HepG2 (cell line): Measurements from ENCODE around the gene KCTD1. TPM values are rescaled to one million over a fixed set of nuclear protein-coding genes. Genes with fewer than 3 reads are reported as not detected.

Experiments
- ATAC-seq: fragments of 200-7000 bp; cut with Tn5 transposase; 3 replicates; pipeline ENCODE4 v1.9.1; 2020; ENCODE audit warnings: mild to moderate bottlenecking, moderate library complexity
- BruUV-seq: library from RNA; stranded (reverse); fragments of 400-500 nt; replicated peaks from 2 replicates; lab custom pipeline; 2021; lab: Mats Ljungman, UMichigan
- CTCF ChIA-PET: fragments of 300-600 bp; formaldehyde crosslinking; extraction: SDS; loops from one replicate; lab custom pipeline; 2021; ENCODE audit warnings: low total read pairs, inconsistent platforms, low intra/inter-chr PET ratio; lab: Yijun Ruan, JAX
- POLR2A ChIA-PET: fragments of 350-600 bp; sonication (Branson Sonifier 250); formaldehyde crosslinking; loops from one replicate; lab custom pipeline; 2020; ENCODE audit warnings: antibody characterized with exemption, inconsistent platforms; lab: Yijun Ruan, JAX
- DNase-seq: peaks from one replicate; pipeline ENCODE4 v3.0.0-alpha.2; 2015; ENCODE audit warnings: low spot score
- FAIRE-seq: peaks from 3 replicates; lab custom pipeline; 2011; peaks lifted over from hg19 to GRCh38; lab: Jason Lieb, UNC
- H2AFZ ChIP-seq: one replicate; pipeline ENCODE4 v1.6.1; 2011; ENCODE audit warnings: low read length, inconsistent platforms
- H3K27ac ChIP-seq: fragments of 300-600 bp; 3 replicates; pipeline ENCODE4 v1.8.0; 2011; ENCODE audit warnings: mixed run types, mild to moderate bottlenecking, mixed read lengths, low read length, inconsistent platforms; ENCODE audit not compliant: insufficient read depth; ENCODE audit errors: extremely low read length
- H3K27me3 ChIP-seq, 2 experiments: fragments of 200-600 bp in 1 of 2; 2 replicates in 1 of 2; 3 replicates in 1 of 2; pipeline versions ENCODE4 v1.6.0 to v1.8.0; 2011; ENCODE audit warnings: low read length in 2 of 2, mild to moderate bottlenecking in 2 of 2, moderate library complexity in 2 of 2, inconsistent platforms in 1 of 2; ENCODE audit not compliant: insufficient read depth in 2 of 2, control insufficient read depth in 1 of 2
- H3K36me3 ChIP-seq, 2 experiments: fragments of 200-600 bp in 1 of 2; replicated peaks in 1 of 2; 2 replicates in 1 of 2; 3 replicates in 1 of 2; pipeline versions ENCODE4 v1.5.1 to v1.8.0; 2011; ENCODE audit warnings: low read length in 2 of 2, inconsistent platforms in 1 of 2; ENCODE audit not compliant: insufficient read depth in 2 of 2, control insufficient read depth in 1 of 2
- H3K4me1 ChIP-seq: 2 replicates; pipeline ENCODE4 v1.5.1; 2012; ENCODE audit warnings: low read length, inconsistent platforms; ENCODE audit not compliant: insufficient read depth
- H3K4me2 ChIP-seq: 2 replicates; pipeline ENCODE4 v1.6.0; 2011; ENCODE audit warnings: low read depth, low read length, inconsistent platforms
- H3K4me3 ChIP-seq, 3 experiments: fragments of 200-600 bp in 1 of 3; sonication (generic), shearing (Covaris generic) in 1 of 3; replicated peaks in 1 of 3; 2 replicates each; pipeline ENCODE4 v1.5.1; 2011 to 2016; ENCODE audit warnings: low read length in 3 of 3, inconsistent platforms in 2 of 3, low read depth in 2 of 3, mild to moderate bottlenecking in 2 of 3, control low read depth in 1 of 3, mixed read lengths in 1 of 3; ENCODE audit not compliant: insufficient read depth in 1 of 3
- H3K79me2 ChIP-seq: one replicate; pipeline ENCODE4 v1.6.1; 2011; ENCODE audit warnings: low read length, inconsistent platforms; ENCODE audit not compliant: insufficient read depth
- H3K9ac ChIP-seq: 2 replicates; pipeline ENCODE4 v1.6.0; 2011; ENCODE audit warnings: mild to moderate bottlenecking, low read depth, low read length, inconsistent platforms; ENCODE audit not compliant: insufficient read depth
- H3K9me3 ChIP-seq: 2 replicates; pipeline ENCODE4 v1.5.1; 2012; ENCODE audit warnings: mild to moderate bottlenecking, low read length
- H4K20me1 ChIP-seq: 2 replicates; pipeline ENCODE4 v1.6.0; 2011; ENCODE audit warnings: inconsistent platforms, mild to moderate bottlenecking, low read length, moderate library complexity; ENCODE audit not compliant: insufficient read depth
- CBX2 ChIP-seq, 2 experiments: fragments of 200-600 bp in 1 of 2; sonication (generic); formaldehyde crosslinking in 1 of 2; IDR thresholded peaks; 2 replicates each; pipeline versions ENCODE4 v1.7.0 to v1.8.1; 2018 to 2022; ENCODE audit warnings: low read depth in 2 of 2, low read length in 1 of 2, mild to moderate bottlenecking in 1 of 2, missing genetic modification reagents in 1 of 2
- FOXA3 ChIP-seq: IDR thresholded peaks from 2 replicates; pipeline ENCODE4 v1.6.1; 2016; ENCODE audit warnings: missing genetic modification reagents, missing compliant biosample characterization
- JDP2 ChIP-seq: sonication (generic); formaldehyde crosslinking; IDR thresholded peaks from 2 replicates; pipeline ENCODE4 v1.8.1; 2022; ENCODE audit warnings: missing genetic modification reagents, borderline replicate concordance
- KLF11 ChIP-seq: IDR thresholded peaks from 2 replicates; pipeline ENCODE4 v1.6.1; 2016; ENCODE audit warnings: missing compliant biosample characterization
- LCORL ChIP-seq, 2 experiments: fragments of 450-650 bp in 1 of 2; sonication (generic) in 1 of 2; formaldehyde crosslinking in 1 of 2; IDR thresholded peaks; 2 replicates each; pipeline versions ENCODE4 v1.5.0 to v1.6.1; 2017 to 2020; ENCODE audit warnings: antibody characterized with exemption in 1 of 2, missing genetic modification reagents in 1 of 2
- MTF2 ChIP-seq: sonication (generic); formaldehyde crosslinking; IDR thresholded peaks from 2 replicates; pipeline ENCODE4 v1.5.0; 2020; ENCODE audit warnings: missing genetic modification reagents, borderline replicate concordance
- NCOR1 ChIP-seq: fragments of 200-600 bp; sonication (generic); IDR thresholded peaks from 2 replicates; pipeline ENCODE4 v1.7.0; 2017; ENCODE audit warnings: antibody characterized with exemption, low read length, borderline replicate concordance
- POLR2G ChIP-seq: fragments of 200-400 bp; formaldehyde crosslinking; IDR thresholded peaks from 2 replicates; pipeline ENCODE4 v1.6.1; 2018; ENCODE audit warnings: mild to moderate bottlenecking, low read depth, low read length, moderate library complexity
- RAD51 ChIP-seq: fragments of 450-650 bp; IDR thresholded peaks from 2 replicates; pipeline ENCODE4 v1.6.1; 2016; ENCODE audit warnings: borderline replicate concordance
- ZNF510 ChIP-seq: sonication (generic); formaldehyde crosslinking; IDR thresholded peaks from 2 replicates; pipeline ENCODE4 v1.4.0; 2020; ENCODE audit warnings: low read depth, mild to moderate bottlenecking, missing genetic modification reagents
- ZNF879 ChIP-seq: sonication (generic); formaldehyde crosslinking; IDR thresholded peaks from 2 replicates; pipeline ENCODE4 v1.8.1; 2023; ENCODE audit warnings: missing genetic modification reagents
- whole genome bisulfite sequencing: methylation state at CpG from one replicate; pipeline ENCODE4 v1.1.6; 2017; ENCODE audit warnings: low lambda C conversion rate; 5-methylcytosine and 5-hydroxymethylcytosine counted together
- in situ Hi-C: cut with HindIII; loops from 2 replicates; pipeline ENCODE4 v1.10.0; 2017; ENCODE audit warnings: low pct_unique_long_range_greater_than_20kb; ENCODE audit not compliant: extremely low pct_ligation_motif_present
- intact Hi-C: fragments of 100-400 bp; cut with micrococcal nuclease; formaldehyde crosslinking; loops from one replicate; pipeline ENCODE4 v1.10.0; 2022; ENCODE audit not compliant: unreplicated experiment
- polyA plus RNA-seq, 8 experiments: library from polyadenylated mRNA; depleted of rRNA in 3 of 8; stranded (reverse) in 7 of 8; unstranded in 1 of 8; fragments of >200 nt; fragmentation: Illumina TruSeq in 4 of 8; extraction: Trizol in 4 of 8; gene quantifications; 2 replicates each; pipeline versions ENCODE4 v1.2.1 to v1.2.3, GENCODE V29; 2011 to 2016; ENCODE audit warnings: low read depth in 4 of 8, missing spikeins in 1 of 8, mixed read lengths in 1 of 8; ENCODE audit not compliant: insufficient read depth in 1 of 8
- total RNA-seq, 5 experiments: library from RNA; depleted of rRNA; stranded (reverse); fragments of >200 nt; fragmentation: Illumina TruSeq; extraction: Trizol; gene quantifications; 2 replicates each; pipeline ENCODE4 v1.2.3, GENCODE V29; 2016; ENCODE audit warnings: low read depth in 1 of 5
- TF ChIP-seq, protein P1 (sequence below): sonication (generic); formaldehyde crosslinking; IDR thresholded peaks from 2 replicates; pipeline ENCODE4 v1.5.0; 2020; ENCODE audit warnings: mild to moderate bottlenecking, missing genetic modification reagents
- TF ChIP-seq, protein P2 (sequence below): sonication (generic); formaldehyde crosslinking; IDR thresholded peaks from 2 replicates; pipeline ENCODE4 v1.5.1; 2020; ENCODE audit warnings: missing genetic modification reagents, mild to moderate bottlenecking, borderline replicate concordance

The KCTD1 gene
- total and polyA plus RNA-seq, 2 of the 13 experiments (the other 11 are each of a cell fraction or from before 2014, with no cell fraction given) = 2.7 to 6.8 TPM

DNA sequence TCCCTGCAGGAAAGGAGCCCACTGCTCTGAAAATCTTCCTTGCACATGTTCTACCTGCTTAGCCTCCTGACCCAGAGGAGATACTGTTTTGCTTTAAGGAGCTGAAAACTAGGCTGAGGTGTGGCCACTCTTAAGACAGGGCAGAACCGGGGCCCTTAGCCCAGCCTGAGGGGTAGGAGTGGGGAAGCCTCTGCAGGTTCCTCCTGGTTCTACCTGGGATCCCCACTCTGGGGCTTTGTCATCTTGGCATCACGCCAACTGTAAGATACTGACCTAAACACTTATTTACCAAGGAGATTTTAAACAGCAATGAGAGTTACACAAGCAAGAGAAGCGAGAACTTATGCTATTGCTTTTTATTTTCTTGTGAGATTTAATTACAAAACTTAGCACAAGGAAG lies 86.9 kb downstream of the KCTD1 start:
- Histone ChIP-seq H2AFZ (no peak overlapping the region), H4K20me1 (no peaks in the 10 kb centered on the region), H3K9ac (no peak overlapping the region), H3K36me3 (peaks cover 2 to 6% of the 10 kb centered on the region in 2 experiments; a peak in 1 of 5 replicates), H3K27ac (no peak overlapping the region), H3K9me3 (no peaks in the 10 kb centered on the region), H3K4me1 (no peaks in the 10 kb centered on the region), H3K4me3 (no peak overlapping the region), H3K79me2 (no peaks in the 10 kb centered on the region), H3K27me3 (no peaks in the 10 kb centered on the region), H3K4me2 (no peak overlapping the region)
- ChIA-PET CTCF (no interaction called here), POLR2A (no interaction called here)
- DNase-seq = no peak
- intact Hi-C loops = no loop called here
- peak; percentile 65; the same call in 1 of the 2 replicates for TF ChIP-seq LCORL (IDR thresholded peaks at IDR 0.05)
- no peak for TF ChIP-seq LCORL (CRISPR knock-in tag; IDR thresholded peaks at IDR 0.05)
- TF ChIP-seq, protein P1, sequence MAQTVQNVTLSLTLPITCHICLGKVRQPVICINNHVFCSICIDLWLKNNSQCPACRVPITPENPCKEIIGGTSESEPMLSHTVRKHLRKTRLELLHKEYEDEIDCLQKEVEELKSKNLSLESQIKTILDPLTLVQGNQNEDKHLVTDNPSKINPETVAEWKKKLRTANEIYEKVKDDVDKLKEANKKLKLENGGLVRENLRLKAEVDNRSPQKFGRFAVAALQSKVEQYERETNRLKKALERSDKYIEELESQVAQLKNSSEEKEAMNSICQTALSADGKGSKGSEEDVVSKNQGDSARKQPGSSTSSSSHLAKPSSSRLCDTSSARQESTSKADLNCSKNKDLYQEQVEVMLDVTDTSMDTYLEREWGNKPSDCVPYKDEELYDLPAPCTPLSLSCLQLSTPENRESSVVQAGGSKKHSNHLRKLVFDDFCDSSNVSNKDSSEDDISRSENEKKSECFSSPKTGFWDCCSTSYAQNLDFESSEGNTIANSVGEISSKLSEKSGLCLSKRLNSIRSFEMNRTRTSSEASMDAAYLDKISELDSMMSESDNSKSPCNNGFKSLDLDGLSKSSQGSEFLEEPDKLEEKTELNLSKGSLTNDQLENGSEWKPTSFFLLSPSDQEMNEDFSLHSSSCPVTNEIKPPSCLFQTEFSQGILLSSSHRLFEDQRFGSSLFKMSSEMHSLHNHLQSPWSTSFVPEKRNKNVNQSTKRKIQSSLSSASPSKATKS (CRISPR knock-in tag) = no peak
- no peak for ATAC-seq
- in situ Hi-C loops = no loop called here
- no TSS peak for BruUV-seq
- 83% methylated on average over 3 of the region's 3 CpGs for WGBS
- FAIRE-seq = no peak

DNA sequence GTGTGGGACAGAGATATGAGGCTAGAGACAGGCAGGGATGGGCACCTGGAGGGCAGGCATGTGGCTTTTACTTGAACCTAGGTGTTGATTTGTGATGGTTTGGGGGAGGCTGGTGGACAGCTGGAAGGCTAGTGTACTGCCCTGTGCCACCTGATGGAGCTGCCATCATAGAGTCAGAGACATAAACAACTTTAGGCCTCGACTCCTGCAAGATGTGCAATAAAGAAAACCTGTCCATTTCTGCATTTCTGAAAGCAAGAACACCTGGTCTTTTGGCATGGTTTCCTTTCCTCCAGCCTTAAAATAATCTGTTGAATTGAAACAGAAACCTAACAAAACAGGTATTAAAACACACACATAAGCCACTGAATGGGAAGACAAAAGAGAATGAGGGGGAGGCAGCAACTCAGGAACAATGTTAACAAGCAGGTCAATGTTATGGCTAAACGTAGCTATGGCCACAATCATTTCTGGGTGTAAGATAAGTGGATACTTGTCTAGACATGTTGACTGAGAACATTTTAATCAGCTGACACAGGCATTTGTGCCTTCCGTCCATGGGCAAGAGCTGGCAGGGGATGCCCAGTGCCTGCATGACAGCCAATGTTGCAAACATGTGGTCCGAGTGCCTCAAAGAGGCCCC lies 87.8 kb downstream of the KCTD1 start:
- ATAC-seq (no peak), FAIRE-seq (no peak), DNase-seq (no peak)
- Histone ChIP-seq H3K4me2 (no peak overlapping the region), H3K9ac (no peak overlapping the region), H3K79me2 (no peaks in the 10 kb centered on the region), H4K20me1 (no peaks in the 10 kb centered on the region), H3K4me3 (no peak overlapping the region), H3K36me3 (peaks cover 2 to 9% of the 10 kb centered on the region in 2 experiments; a peak in 1 of 5 replicates), H3K4me1 (no peaks in the 10 kb centered on the region), H3K27ac (no peak overlapping the region), H3K27me3 (no peaks in the 10 kb centered on the region), H2AFZ (no peak overlapping the region), H3K9me3 (no peaks in the 10 kb centered on the region)
- BruUV-seq = no TSS peak
- in situ Hi-C loops = no loop called here
- ChIA-PET CTCF (no interaction called here), POLR2A (no interaction called here)
- WGBS = 86% methylated on average over 3 of the region's 4 CpGs
- TF ChIP-seq MTF2 (CRISPR knock-in tag) (no peak), NCOR1 (no peak), RAD51 (no peak), JDP2 (CRISPR knock-in tag) (no peak), KLF11 (CRISPR knock-in tag) (no peak), ZNF510 (CRISPR knock-in tag) (no peak), POLR2G (no peak), FOXA3 (no peak), ZNF879 (CRISPR knock-in tag) (no peak), CBX2 (IDR thresholded peaks at IDR 0.05; ENCODE audit: low read depth, low read length) (no peak), CBX2 (CRISPR knock-in tag; IDR thresholded peaks at IDR 0.05; ENCODE audit: low read depth) (no peak)
- TF ChIP-seq, protein P2, sequence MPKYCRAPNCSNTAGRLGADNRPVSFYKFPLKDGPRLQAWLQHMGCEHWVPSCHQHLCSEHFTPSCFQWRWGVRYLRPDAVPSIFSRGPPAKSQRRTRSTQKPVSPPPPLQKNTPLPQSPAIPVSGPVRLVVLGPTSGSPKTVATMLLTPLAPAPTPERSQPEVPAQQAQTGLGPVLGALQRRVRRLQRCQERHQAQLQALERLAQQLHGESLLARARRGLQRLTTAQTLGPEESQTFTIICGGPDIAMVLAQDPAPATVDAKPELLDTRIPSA = no peak
- intact Hi-C loops = no loop called here
